Stimulated activated naive B cell treated with anti-CD40 and anti-IgM and Interleukin-4, amounts not matched to agents 10 μg/mL and 1 μg/mL and 100 μg/mL, for 72 hours (primary cell): Measurements from ENCODE around the gene SDF2.
"Not testable (repeated sequence)": the region's sequence is repeated elsewhere in the genome, so short reads cannot be mapped to it uniquely, and the experiment has no call there.

Experiments
- ATAC-seq, 2 donors: fragments of 150-1000 bp; cut with Tn5 transposase; replicated peaks; 2 replicates each; pipeline ENCODE4 v1.10.0; 2021; ENCODE audit warnings: moderate library complexity in 1 of 2
- DNase-seq: peaks from one replicate; pipeline ENCODE4 v3.0.0; 2021
- H3K27ac Mint-ChIP-seq: one replicate; pipeline ENCODE4 v1.8.0; 2022; ENCODE audit warnings: mild to moderate bottlenecking, mixed read lengths
- H3K27me3 Mint-ChIP-seq, 2 donors: one replicate each; pipeline ENCODE4 v1.8.0; 2022; ENCODE audit warnings: mixed read lengths in 2 of 2
- H3K36me3 Mint-ChIP-seq, 2 donors: one replicate each; pipeline ENCODE4 v1.8.0; 2022; ENCODE audit warnings: mixed read lengths in 2 of 2, mild to moderate bottlenecking in 1 of 2
- H3K4me1 Mint-ChIP-seq, 2 donors: one replicate each; pipeline ENCODE4 v1.8.0; 2022; ENCODE audit warnings: mixed read lengths in 2 of 2, mild to moderate bottlenecking in 1 of 2
- H3K4me3 Mint-ChIP-seq, 2 donors: one replicate each; pipeline ENCODE4 v1.8.0; 2022; ENCODE audit warnings: mild to moderate bottlenecking in 2 of 2, mixed read lengths in 2 of 2, moderate library complexity in 1 of 2
- H3K9me3 Mint-ChIP-seq, 2 donors: one replicate each; pipeline ENCODE4 v1.8.0; 2022; ENCODE audit warnings: mixed read lengths in 2 of 2, mild to moderate bottlenecking in 1 of 2

Gene SDF2

DNA sequence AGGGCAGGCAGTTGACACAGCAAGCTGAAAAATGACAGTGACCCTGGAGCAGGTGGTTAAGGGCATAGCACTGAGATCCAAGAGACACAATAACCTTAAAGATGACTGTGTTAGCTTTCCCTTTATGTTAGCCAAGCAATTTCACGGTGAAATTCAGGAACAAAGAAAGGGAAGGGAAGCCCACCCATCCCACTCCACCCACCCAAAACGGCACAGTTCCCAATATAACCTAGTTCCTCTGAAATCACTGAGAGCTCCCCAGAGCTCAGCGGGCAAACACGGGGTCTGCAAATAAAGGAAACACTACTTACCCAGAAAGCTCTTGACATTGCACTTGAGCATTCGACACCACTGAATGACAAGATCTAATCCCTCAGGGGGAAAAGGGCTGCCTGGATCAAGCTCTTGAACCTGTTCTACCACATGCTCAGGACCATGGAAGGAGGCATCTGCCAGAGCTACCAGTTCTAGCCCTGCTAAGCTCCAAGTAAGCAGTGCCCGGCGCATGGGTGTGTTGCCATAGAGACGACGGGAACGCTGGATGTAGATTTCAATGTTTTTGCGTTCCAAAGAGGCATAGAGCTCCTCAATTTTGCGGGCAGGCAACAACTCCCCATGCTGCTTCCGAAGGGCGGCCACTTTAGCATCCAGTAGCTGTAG lies 27.4 kb downstream of the SDF2 start:
- Mint-ChIP-seq H3K27ac (no peak overlapping the region), H3K36me3 (peaks cover 55 to 76% of the 10 kb centered on the region in 2 donors), H3K4me1 (peaks cover 24 to 27% of the 10 kb centered on the region in 2 donors), H3K27me3 (no peaks in the 10 kb centered on the region), H3K4me3 (peak overlapping the region in 1 of 2 donors; percentile 17), H3K9me3 (no peaks in the 10 kb centered on the region)
- DNase-seq: no peak
- ATAC-seq: no peak

DNA sequence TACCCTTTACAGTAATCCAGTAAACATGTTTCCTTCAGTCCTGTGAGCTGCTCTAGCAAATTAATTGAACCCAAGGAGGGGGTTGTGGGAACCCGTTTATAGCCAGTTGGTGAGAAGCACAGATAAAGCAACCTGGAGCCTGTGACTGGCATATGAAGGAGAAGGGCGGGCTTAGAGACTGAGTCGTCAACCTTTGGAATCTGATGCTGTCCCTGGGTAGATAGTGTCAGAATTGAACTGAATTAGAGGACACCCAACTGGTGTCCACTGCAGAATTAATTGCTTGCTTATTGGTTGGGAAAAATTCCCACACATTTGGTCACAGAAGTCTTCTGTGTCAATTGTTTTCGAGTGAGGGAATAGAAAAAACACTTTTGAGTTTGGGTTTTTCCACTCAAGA lies 34.9 kb downstream of the SDF2 start:
- Mint-ChIP-seq H3K36me3 (peaks cover 55 to 72% of the 10 kb centered on the region in 2 donors), H3K27ac (no peak overlapping the region), H3K27me3 (no peaks in the 10 kb centered on the region), H3K4me1 (peaks cover 15 to 17% of the 10 kb centered on the region in 2 donors), H3K9me3 (no peaks in the 10 kb centered on the region), H3K4me3 (no peak overlapping the region)
- ATAC-seq: no peak
- no peak for DNase-seq

DNA sequence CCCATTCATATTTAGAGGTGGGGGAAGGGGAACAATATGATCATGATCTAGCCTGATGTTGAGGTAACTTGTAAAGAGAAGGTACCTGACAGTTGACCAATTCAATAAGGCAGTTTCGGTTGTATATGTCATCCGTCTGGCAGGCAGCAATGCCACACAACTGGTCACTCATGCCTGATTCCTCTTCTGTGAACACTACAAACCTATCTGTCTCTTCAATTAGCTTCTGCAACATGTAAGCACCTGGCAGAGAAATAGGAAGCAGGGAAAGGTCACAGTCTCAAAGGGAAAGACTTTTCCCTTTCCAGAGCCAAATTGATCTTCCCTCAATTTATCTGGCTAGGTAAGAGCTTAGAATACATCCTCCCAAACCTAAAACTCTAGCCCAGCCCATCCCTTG lies 37.6 kb downstream of the SDF2 start:
- H3K27me3 Mint-ChIP-seq: no peaks in the 10 kb centered on the region
- H3K9me3 Mint-ChIP-seq: no peaks in the 10 kb centered on the region
- no peak overlapping the region for H3K4me3 Mint-ChIP-seq
- H3K27ac Mint-ChIP-seq: no peak overlapping the region
- peaks cover 10 to 21% of the 10 kb centered on the region in 2 donors for H3K4me1 Mint-ChIP-seq
- ATAC-seq: no peak
- peaks cover 67 to 79% of the 10 kb centered on the region in 2 donors for H3K36me3 Mint-ChIP-seq
- no peak for DNase-seq

DNA sequence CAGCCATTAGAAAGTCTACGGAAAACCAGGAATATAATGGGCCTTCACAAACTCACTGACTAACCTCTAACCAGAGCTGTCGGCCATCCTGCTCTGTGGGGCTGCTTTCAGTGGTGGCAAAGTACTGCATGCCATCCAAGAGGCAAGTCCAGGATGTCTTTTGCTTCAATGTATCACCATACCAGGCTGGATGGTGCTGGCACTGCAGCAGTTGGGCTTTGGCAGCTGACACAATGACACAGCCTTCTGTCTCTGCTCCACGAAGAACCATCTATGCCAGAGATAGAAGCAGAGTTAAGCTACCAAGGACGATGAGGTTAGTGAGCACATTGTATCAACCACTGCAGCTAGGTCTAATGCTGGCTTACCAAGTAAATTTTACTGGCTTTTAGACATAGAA lies 38.0 kb downstream of the SDF2 start:
- no peak for ATAC-seq
- no peak overlapping the region for H3K4me3 Mint-ChIP-seq
- peaks cover 10 to 21% of the 10 kb centered on the region in 2 donors for H3K4me1 Mint-ChIP-seq
- no peaks in the 10 kb centered on the region for H3K9me3 Mint-ChIP-seq
- peaks cover 70 to 82% of the 10 kb centered on the region in 2 donors for H3K36me3 Mint-ChIP-seq
- H3K27me3 Mint-ChIP-seq: no peaks in the 10 kb centered on the region
- DNase-seq: no peak
- H3K27ac Mint-ChIP-seq: no peak overlapping the region

DNA sequence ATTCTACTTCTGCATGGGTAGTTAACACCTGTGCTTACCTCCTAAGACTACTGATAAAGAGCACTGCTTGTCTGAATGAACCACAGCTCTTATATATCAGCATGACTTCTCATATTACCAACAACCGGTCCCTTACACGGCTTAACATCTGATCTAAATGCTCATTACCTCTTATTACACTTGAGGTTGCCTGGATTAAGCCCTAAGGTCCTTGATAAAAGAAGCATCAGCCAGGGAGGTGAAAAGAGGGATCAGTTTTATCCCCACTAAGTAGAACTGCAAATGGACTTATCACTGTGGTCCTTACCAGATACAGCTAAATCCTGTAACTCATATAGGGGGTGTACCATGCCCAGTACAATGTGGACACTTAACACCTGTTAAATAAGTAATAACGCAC lies 39.5 kb downstream of the SDF2 start:
- Mint-ChIP-seq H3K9me3 (no peaks in the 10 kb centered on the region), H3K27ac (no peak overlapping the region), H3K27me3 (no peaks in the 10 kb centered on the region), H3K4me3 (no peak overlapping the region), H3K4me1 (peaks cover 7 to 13% of the 10 kb centered on the region in 2 donors), H3K36me3 (peaks cover 67 to 78% of the 10 kb centered on the region in 2 donors)
- ATAC-seq (no peak), DNase-seq (no peak)

DNA sequence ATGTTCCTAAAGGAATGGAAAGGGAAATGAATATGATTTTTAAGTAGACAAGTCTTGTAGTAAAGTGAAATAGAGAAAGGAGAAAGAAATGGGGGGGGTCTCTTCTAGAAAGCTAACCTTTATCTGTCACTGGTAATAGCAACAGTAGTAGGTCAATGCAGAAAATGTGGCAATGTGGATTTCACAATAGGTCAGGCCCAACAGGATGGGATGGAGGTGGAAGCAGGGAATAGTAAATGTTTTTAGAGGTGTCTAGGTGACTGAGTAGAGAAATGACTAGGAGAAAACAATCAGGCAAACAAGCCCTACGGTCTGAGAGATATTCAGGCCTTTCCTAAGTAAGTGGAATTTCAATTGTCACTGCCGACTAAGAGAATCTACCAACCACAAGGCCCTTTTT lies 41.7 kb downstream of the SDF2 start:
- H3K4me1 Mint-ChIP-seq: peaks cover 16 to 27% of the 10 kb centered on the region in 2 donors
- H3K36me3 Mint-ChIP-seq: peaks cover 72 to 81% of the 10 kb centered on the region in 2 donors
- no peak overlapping the region for H3K27ac Mint-ChIP-seq
- H3K27me3 Mint-ChIP-seq: no peaks in the 10 kb centered on the region
- no peak for ATAC-seq
- H3K4me3 Mint-ChIP-seq: no peak overlapping the region
- no peak for DNase-seq
- no peaks in the 10 kb centered on the region for H3K9me3 Mint-ChIP-seq

DNA sequence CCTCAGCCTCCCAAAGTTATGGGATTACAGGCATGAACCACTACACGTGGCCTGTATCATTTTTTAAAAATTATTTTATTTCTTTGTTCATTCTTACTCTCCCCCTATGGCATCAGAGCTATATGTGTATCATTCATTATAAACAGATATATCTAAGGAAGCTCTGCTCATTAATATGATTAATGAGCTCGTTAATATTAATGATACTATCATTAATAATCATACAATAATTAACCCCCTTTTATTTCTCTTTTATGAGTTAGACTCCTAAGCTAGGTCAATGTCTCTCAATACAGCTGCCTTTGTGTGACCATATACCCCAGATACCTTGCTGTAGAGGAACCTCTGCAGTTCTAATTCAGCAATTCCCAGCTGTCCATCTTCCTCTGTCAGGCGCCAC lies 43.2 kb downstream of the SDF2 start:
- DNase-seq: no peak
- no peaks in the 10 kb centered on the region for H3K27me3 Mint-ChIP-seq
- H3K4me1 Mint-ChIP-seq: peaks cover 26 to 43% of the 10 kb centered on the region in 2 donors
- H3K36me3 Mint-ChIP-seq: peaks cover 73 to 85% of the 10 kb centered on the region in 2 donors
- H3K4me3 Mint-ChIP-seq: no peak overlapping the region
- no peak for ATAC-seq
- no peaks in the 10 kb centered on the region for H3K9me3 Mint-ChIP-seq
- H3K27ac Mint-ChIP-seq: no peak overlapping the region

DNA sequence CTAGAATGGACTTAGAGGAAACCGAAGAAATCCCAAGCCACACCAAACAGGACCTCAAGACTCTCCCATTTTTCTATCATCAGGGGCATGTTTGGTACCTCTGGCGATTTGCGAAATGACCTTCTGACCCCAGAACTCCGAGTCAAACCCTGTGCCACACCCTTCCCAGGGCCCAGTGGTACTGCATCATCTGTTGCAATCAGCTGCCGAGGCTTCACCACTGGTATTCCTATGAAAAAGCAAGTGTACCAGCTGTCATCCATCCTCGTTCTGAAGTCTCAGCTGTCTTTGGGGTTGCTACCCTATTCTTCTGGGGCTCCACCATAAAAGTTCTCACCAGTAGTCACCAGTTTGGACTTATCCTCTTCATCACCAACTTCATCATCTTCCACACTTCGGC lies 45.4 kb downstream of the SDF2 start:
- no peak for ATAC-seq
- no peak for DNase-seq
- no peaks in the 10 kb centered on the region for H3K9me3 Mint-ChIP-seq
- H3K27ac Mint-ChIP-seq: no peak overlapping the region
- peak overlapping the region in 1 of 2 donors; percentile 17 for H3K4me3 Mint-ChIP-seq
- H3K27me3 Mint-ChIP-seq: no peaks in the 10 kb centered on the region
- H3K36me3 Mint-ChIP-seq: peaks cover 70 to 80% of the 10 kb centered on the region in 2 donors
- peaks cover 38 to 50% of the 10 kb centered on the region in 2 donors for H3K4me1 Mint-ChIP-seq

DNA sequence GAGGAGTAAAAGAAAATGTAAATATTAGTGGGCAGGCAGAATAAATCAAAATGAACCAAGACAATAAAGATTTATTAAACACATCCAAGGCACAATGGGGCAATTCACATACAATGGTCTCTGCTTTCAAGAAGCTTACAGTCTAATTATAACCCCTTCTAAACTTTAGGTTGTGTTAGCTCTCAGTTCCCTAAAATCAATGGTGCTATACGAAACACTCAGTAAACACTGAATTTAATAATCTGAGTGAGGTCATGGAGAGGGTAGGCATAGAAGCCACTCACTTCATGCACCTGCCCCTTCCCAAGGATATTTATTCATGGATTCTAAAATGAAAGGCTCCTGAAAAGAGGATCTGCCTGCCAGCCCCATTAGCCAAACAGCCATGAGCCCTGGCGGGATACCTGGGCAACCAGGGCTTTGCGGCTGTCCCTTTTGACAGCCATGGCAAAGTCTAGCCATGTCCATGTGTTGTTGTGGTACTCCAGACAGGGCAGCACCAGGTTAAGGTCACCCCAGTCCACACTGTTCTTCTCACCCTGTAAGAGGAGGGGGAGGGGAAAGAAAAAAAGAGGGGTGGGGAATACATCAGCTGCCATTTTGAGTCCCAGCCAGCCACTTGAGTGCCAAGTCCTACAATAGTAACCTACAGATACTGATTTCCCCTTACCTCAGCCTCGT lies 46.3 kb downstream of the SDF2 start:
- Mint-ChIP-seq H3K4me3 (no peak overlapping the region), H3K27ac (no peak overlapping the region), H3K36me3 (peaks cover 72 to 78% of the 10 kb centered on the region in 2 donors), H3K4me1 (peaks cover 40 to 50% of the 10 kb centered on the region in 2 donors), H3K9me3 (no peaks in the 10 kb centered on the region), H3K27me3 (no peaks in the 10 kb centered on the region)
- no peak for DNase-seq
- ATAC-seq: peak; percentile 76 to 79

DNA sequence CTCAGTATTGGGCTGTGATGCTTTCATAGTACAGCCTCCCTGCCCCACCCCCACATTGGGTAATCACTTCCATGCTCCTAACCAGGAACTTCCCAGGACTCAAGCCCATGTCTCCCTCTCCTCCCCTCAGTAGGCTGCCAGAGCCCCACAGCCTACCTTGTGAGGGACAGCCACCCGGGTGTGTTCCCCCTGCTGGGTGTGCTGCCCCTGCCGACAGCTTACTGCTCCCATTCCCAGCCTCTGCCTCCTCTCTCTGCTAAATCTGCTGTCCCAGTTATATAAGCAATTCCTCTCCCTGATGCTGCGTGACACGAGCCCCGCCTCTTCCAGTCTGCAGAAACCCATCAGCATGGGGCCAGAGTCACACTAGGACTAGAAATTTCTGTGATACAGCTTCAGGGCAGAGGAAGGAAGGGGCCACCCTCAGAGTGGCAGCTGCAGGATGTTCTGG lies 47.8 kb downstream of the SDF2 start, which contains the start of gene RSKR:
RSKR (minus strand) TSS at position 255 of the 451 bp plus-strand sequence; CDS start at position 231, 24 bp downstream.
- H3K4me3 Mint-ChIP-seq: no peak within 1 kb of the TSS
- H3K36me3 Mint-ChIP-seq: peaks cover 71 to 76% of the 10 kb centered on the region in 2 donors
- H3K27ac Mint-ChIP-seq: peak within 1 kb of the TSS; percentile 80
- no peaks in the 10 kb centered on the region for H3K9me3 Mint-ChIP-seq
- DNase-seq (no peak), ATAC-seq (no peak)
- no peaks in the 10 kb centered on the region for H3K27me3 Mint-ChIP-seq
- H3K4me1 Mint-ChIP-seq: peaks cover 40 to 50% of the 10 kb centered on the region in 2 donors

DNA sequence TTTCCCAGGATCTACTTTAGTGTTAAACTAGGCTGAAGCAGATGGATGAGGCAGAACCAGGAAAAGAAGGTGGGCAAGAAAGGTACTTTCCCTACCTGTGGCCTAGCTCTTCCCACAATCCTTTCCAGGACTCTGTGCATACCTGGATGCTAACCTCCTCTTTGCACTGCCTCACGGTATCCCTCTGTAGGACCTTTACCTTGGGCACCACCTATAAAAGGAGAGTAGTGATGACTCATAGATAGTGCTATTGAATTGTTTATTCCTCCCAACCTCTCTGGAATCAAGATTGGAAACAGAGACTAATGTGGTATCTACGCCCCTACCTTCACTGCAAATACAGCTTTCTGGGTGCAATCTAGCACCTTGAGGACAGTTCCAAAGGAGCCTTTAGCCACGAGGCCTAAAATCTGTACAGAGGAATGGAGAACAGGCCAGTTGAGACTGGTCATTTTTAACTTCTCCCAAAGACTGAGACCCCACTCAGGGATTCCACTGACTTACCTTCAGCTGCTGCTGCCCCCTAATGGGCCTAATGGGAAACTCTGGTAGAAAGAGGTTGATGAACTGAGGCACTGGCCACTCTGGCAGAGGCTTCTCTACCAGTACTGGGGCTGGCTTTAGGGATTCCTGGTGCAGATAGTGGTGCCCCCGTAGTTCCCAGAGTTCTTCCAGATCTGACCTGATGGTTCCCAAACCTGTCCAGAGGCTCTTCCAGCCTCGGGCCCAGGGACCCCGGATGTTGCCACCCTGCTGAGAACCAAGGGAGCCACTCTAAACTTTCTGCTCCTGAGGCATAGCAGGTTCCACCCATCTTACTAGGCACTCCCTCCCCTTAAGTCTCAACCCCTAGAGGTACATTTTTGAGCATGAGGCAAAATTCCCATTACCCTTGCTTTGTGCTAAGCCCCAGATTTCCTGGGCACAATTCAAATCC lies 48.5 kb downstream of the SDF2 start:
- H3K27ac Mint-ChIP-seq: peak overlapping the region; percentile 80
- H3K4me3 Mint-ChIP-seq: no peak overlapping the region
- H3K27me3 Mint-ChIP-seq: no peaks in the 10 kb centered on the region
- DNase-seq: no peak
- ATAC-seq: peak in 1 of 2 donors; percentile 51
- H3K9me3 Mint-ChIP-seq: no peaks in the 10 kb centered on the region
- H3K4me1 Mint-ChIP-seq: peaks cover 40 to 50% of the 10 kb centered on the region in 2 donors
- H3K36me3 Mint-ChIP-seq: peaks cover 66 to 72% of the 10 kb centered on the region in 2 donors

DNA sequence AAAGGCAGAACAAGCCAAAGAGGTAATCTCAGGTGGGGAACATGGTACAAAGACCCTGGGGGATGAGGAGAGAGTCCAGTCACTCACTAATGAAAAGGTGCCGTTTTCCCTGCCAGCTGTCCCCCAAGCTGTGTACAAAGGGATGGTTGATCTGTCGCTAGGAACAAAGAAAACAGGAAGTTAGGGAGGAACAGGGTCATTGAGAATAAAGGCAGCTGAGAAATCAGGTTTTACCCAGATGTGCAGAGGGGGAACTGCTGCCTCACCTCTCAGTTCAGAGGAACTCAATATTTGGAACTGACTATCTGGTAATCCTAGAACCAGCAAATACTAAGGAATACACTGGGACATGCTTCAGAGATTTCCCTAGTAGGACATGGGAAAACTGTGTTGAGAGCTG lies 49.2 kb downstream of the SDF2 start:
- Mint-ChIP-seq H3K4me1 (peaks cover 40 to 50% of the 10 kb centered on the region in 2 donors), H3K27me3 (no peaks in the 10 kb centered on the region), H3K9me3 (no peaks in the 10 kb centered on the region), H3K36me3 (peaks cover 65 to 68% of the 10 kb centered on the region in 2 donors), H3K4me3 (no peak overlapping the region), H3K27ac (no peak overlapping the region)
- ATAC-seq (peak in 1 of 2 donors; percentile 22), DNase-seq (no peak)

DNA sequence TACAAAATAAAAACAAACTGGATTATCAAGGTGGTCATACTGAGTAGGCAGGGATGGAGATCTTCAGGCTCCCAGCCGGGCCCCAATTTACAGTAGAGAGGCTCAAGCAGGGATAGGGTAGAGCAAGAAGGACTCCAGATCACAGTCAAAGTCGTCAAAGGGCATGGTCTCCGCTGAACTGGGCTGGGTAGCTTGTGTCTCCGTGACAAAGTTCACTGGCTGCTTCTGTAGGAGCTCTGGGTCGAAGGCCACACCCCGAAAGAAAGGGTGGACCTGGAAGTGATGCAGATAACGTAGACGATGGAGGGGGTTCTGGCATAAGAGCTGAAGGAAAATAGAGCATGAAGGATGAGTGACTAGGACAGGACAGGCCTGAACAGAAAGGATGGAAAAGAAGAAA lies 51.3 kb downstream of the SDF2 start:
- H3K4me3 Mint-ChIP-seq: no peak overlapping the region
- DNase-seq (no peak), ATAC-seq (no peak)
- peaks cover 47 to 60% of the 10 kb centered on the region in 2 donors for H3K36me3 Mint-ChIP-seq
- H3K4me1 Mint-ChIP-seq: peaks cover 29 to 34% of the 10 kb centered on the region in 2 donors
- H3K27ac Mint-ChIP-seq: no peak overlapping the region
- no peaks in the 10 kb centered on the region for H3K9me3 Mint-ChIP-seq
- no peaks in the 10 kb centered on the region for H3K27me3 Mint-ChIP-seq

DNA sequence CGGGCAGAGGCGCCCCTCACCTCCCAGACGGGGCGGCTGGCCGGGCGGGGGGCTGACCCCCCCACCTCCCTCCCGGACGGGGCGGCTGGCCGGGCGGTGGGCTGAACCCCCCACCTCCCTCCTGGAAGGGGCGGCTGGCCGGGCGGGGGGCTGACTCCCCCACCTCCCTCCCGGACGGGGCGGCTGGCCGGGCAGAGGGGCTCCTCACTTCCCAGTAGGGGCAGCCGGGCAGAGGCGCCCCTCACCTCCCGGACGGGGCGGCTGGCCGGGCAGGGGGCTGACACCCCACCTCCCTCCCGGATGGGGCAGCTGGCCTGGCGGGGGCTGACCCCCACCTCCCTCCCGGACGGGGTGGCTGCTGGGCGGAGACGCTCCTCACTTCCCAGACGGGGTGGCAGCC lies 57.7 kb downstream of the SDF2 start:
- Mint-ChIP-seq H3K4me1 (peaks cover 7 to 12% of the 10 kb centered on the region in 2 donors), H3K36me3 (peaks cover 12 to 28% of the 10 kb centered on the region in 2 donors)
- not testable (repeated sequence) for DNase-seq, H3K27me3 Mint-ChIP-seq, H3K27ac Mint-ChIP-seq, H3K4me3 Mint-ChIP-seq, ATAC-seq, H3K9me3 Mint-ChIP-seq
